IMR-90 (cell line): ENCODE measurements around the gene ABCB4. TPM values are rescaled to one million over a fixed set of nuclear protein-coding genes. Genes with fewer than 3 reads are reported as not detected.

Source experiments
- ATAC-seq: fragments of 200-7000 bp; cut with Tn5 transposase; 2 replicates; pipeline ENCODE4 v1.9.1; 2020; ENCODE audit warnings: low read depth, mild to moderate bottlenecking, moderate library complexity
- BruUV-seq: library from RNA; stranded (reverse); fragments of 400-500 nt; replicated peaks from 2 replicates; lab custom pipeline; 2021; lab: Mats Ljungman, UMichigan
- CTCF ChIA-PET: fragments of 300-600 bp; formaldehyde crosslinking; extraction: SDS; loops from one replicate; lab custom pipeline; 2021; ENCODE audit warnings: antibody characterized with exemption; lab: Yijun Ruan, JAX
- POLR2A ChIA-PET: fragments of 300-600 bp; sonication (Branson Sonifier 250); formaldehyde crosslinking; loops from one replicate; lab custom pipeline; 2022; ENCODE audit warnings: antibody characterized with exemption; ENCODE audit not compliant: unreplicated experiment; lab: Charles Lee
- DNase-seq: peaks from one replicate; pipeline ENCODE4 v3.0.0; 2013
- H2AFZ ChIP-seq: replicated peaks from 2 replicates; pipeline ENCODE3; 2013; ENCODE audit warnings: low read length, mild to moderate bottlenecking; ENCODE audit not compliant: poor library complexity
- H2AK5ac ChIP-seq: 2 replicates; pipeline ENCODE4 v1.6.1; 2013; ENCODE audit warnings: low read depth, low read length, inconsistent platforms
- H2AK9ac ChIP-seq: replicated peaks from 2 replicates; pipeline ENCODE3; 2013; ENCODE audit warnings: mild to moderate bottlenecking, low read depth, low read length, moderate library complexity; ENCODE audit not compliant: poor library complexity
- H2BK120ac ChIP-seq: 2 replicates; pipeline ENCODE4 v1.6.1; 2013; ENCODE audit warnings: low read depth, low read length, inconsistent platforms
- H2BK15ac ChIP-seq: 3 replicates; pipeline ENCODE4 v1.6.1; 2013; ENCODE audit warnings: low read depth, low read length, inconsistent platforms
- H2BK20ac ChIP-seq: 2 replicates; pipeline ENCODE4 v1.6.1; 2013; ENCODE audit warnings: low read depth, mild to moderate bottlenecking, inconsistent platforms, low read length, moderate library complexity
- H2BK5ac ChIP-seq: 2 replicates; pipeline ENCODE4 v1.6.1; 2013; ENCODE audit warnings: mild to moderate bottlenecking, low read depth, low read length, inconsistent platforms; ENCODE audit not compliant: poor library complexity, severe bottlenecking
- H3K14ac ChIP-seq: replicated peaks from 2 replicates; pipeline ENCODE4 v1.6.1; 2013; ENCODE audit warnings: low read depth, low read length, inconsistent platforms
- H3K18ac ChIP-seq: 2 replicates; pipeline ENCODE4 v1.6.1; 2013; ENCODE audit warnings: low read depth, low read length, control low read depth
- H3K23ac ChIP-seq: 2 replicates; pipeline ENCODE4 v1.6.1; 2013; ENCODE audit warnings: low read depth, low read length, inconsistent platforms
- H3K27ac ChIP-seq: 2 replicates; pipeline ENCODE4 v1.5.1; 2013; ENCODE audit warnings: mild to moderate bottlenecking, control low read depth, low read length; ENCODE audit not compliant: insufficient read depth
- H3K27me3 ChIP-seq: 2 replicates; pipeline ENCODE4 v1.6.1; 2013; ENCODE audit warnings: low read length; ENCODE audit not compliant: control insufficient read depth, insufficient read depth
- H3K36me3 ChIP-seq: 2 replicates; pipeline ENCODE4 v1.6.1; 2013; ENCODE audit warnings: low read length, mixed read lengths; ENCODE audit not compliant: control insufficient read depth, insufficient read depth
- H3K4ac ChIP-seq: 2 replicates; pipeline ENCODE4 v1.6.1; 2013; ENCODE audit warnings: low read depth, low read length, inconsistent platforms
- H3K4me1 ChIP-seq: 2 replicates; pipeline ENCODE4 v1.6.1; 2013; ENCODE audit warnings: low read length, mixed read lengths; ENCODE audit not compliant: control insufficient read depth, insufficient read depth
- H3K4me2 ChIP-seq: 2 replicates; pipeline ENCODE4 v1.6.1; 2013; ENCODE audit warnings: low read depth, mild to moderate bottlenecking, control low read depth, low read length, moderate library complexity
- H3K4me3 ChIP-seq: 2 replicates; pipeline ENCODE4 v1.5.1; 2013; ENCODE audit warnings: low read depth, mild to moderate bottlenecking, control low read depth, low read length, moderate library complexity; ENCODE audit not compliant: insufficient read depth
- H3K56ac ChIP-seq: 2 replicates; pipeline ENCODE4 v1.6.1; 2013; ENCODE audit warnings: low read length, inconsistent platforms; ENCODE audit not compliant: insufficient read depth; ENCODE audit errors: extremely low read depth
- H3K79me1 ChIP-seq, 2 experiments: 2 replicates each; pipeline ENCODE4 v1.6.1; 2013; ENCODE audit warnings: low read length in 2 of 2, inconsistent platforms in 1 of 2, low read depth in 1 of 2
- H3K9ac ChIP-seq: 2 replicates; pipeline ENCODE4 v1.6.1; 2013; ENCODE audit warnings: low read depth, low read length, control low read depth
- H3K9me1 ChIP-seq: 2 replicates; pipeline ENCODE4 v1.6.1; 2013; ENCODE audit warnings: low read length, inconsistent platforms; ENCODE audit not compliant: insufficient read depth
- H3K9me3 ChIP-seq: 2 replicates; pipeline ENCODE4 v1.6.1; 2013; ENCODE audit warnings: low read length; ENCODE audit not compliant: control insufficient read depth, insufficient read depth
- H4K20me1 ChIP-seq: 2 replicates; pipeline ENCODE4 v1.6.1; 2013; ENCODE audit warnings: low read length, inconsistent platforms; ENCODE audit not compliant: insufficient read depth
- H4K5ac ChIP-seq: 2 replicates; pipeline ENCODE4 v1.6.1; 2013; ENCODE audit warnings: mild to moderate bottlenecking, low read depth, low read length, control low read depth
- H4K8ac ChIP-seq, 2 experiments: 2 replicates each; pipeline ENCODE4 v1.6.1; 2013; ENCODE audit warnings: low read depth in 2 of 2, low read length in 2 of 2, control low read depth in 1 of 2, inconsistent platforms in 1 of 2
- H4K91ac ChIP-seq: 2 replicates; pipeline ENCODE4 v1.6.1; 2013; ENCODE audit warnings: low read depth, low read length, inconsistent platforms; ENCODE audit not compliant: insufficient read depth
- BHLHE40 ChIP-seq: fragments of 150-350 bp; IDR thresholded peaks from 2 replicates; pipeline ENCODE4 v1.6.1; 2016; ENCODE audit warnings: mild to moderate bottlenecking, low read depth, low read length
- CEBPB ChIP-seq: IDR thresholded peaks from 2 replicates; pipeline ENCODE4 v1.6.1; 2012; ENCODE audit warnings: low read depth, low read length, improper control_type of control experiment
- CHD1 ChIP-seq: IDR thresholded peaks from 2 replicates; pipeline ENCODE4 v1.6.1; 2012; ENCODE audit warnings: low read depth, low read length, improper control_type of control experiment
- FOS ChIP-seq: fragments of 150-350 bp; IDR thresholded peaks from 2 replicates; pipeline ENCODE4 v1.6.1; 2016; ENCODE audit warnings: low read depth, low read length
- MAFK ChIP-seq: IDR thresholded peaks from 2 replicates; pipeline ENCODE4 v1.6.1; 2012; ENCODE audit warnings: low read depth, low read length, improper control_type of control experiment
- MAZ ChIP-seq: IDR thresholded peaks from 2 replicates; pipeline ENCODE4 v1.6.1; 2012; ENCODE audit warnings: low read depth, mild to moderate bottlenecking, low read length, improper control_type of control experiment, moderate library complexity, borderline replicate concordance
- MXI1 ChIP-seq: IDR thresholded peaks from 2 replicates; pipeline ENCODE4 v1.6.1; 2012; ENCODE audit warnings: low read depth, mild to moderate bottlenecking, low read length, moderate library complexity, borderline replicate concordance
- NFE2L2 ChIP-seq: fragments of 150-350 bp; IDR thresholded peaks from 2 replicates; pipeline ENCODE4 v1.6.1; 2016; ENCODE audit warnings: low read depth, mild to moderate bottlenecking, low read length
- POLR2A ChIP-seq: IDR thresholded peaks from 2 replicates; pipeline ENCODE4 v1.6.1; 2012; ENCODE audit warnings: mild to moderate bottlenecking, low read depth, low read length
- RAD21 ChIP-seq: IDR thresholded peaks from 2 replicates; pipeline ENCODE4 v1.6.1; 2012; ENCODE audit warnings: low read length, improper control_type of control experiment
- RCOR1 ChIP-seq: IDR thresholded peaks from 2 replicates; pipeline ENCODE4 v1.6.1; 2012; ENCODE audit warnings: mild to moderate bottlenecking, low read length, improper control_type of control experiment; ENCODE audit not compliant: insufficient replicate concordance
- RFX5 ChIP-seq: IDR thresholded peaks from 2 replicates; pipeline ENCODE4 v1.8.0; 2012; ENCODE audit warnings: low read depth, mild to moderate bottlenecking, low read length, moderate library complexity
- SMC3 ChIP-seq: fragments of 150-350 bp; IDR thresholded peaks from 2 replicates; pipeline ENCODE4 v1.6.1; 2016; ENCODE audit warnings: low read depth, mild to moderate bottlenecking, antibody characterized with exemption, low read length, moderate library complexity
- WGBS, 2 experiments: methylation state at CpG; one replicate each; pipeline versions ENCODE4 v1.1.5 to v1.1.7; 2013; ENCODE audit warnings: missing lambda C conversion rate in 2 of 2; ENCODE audit not compliant: insufficient read length in 1 of 2; ENCODE audit errors: extremely low coverage in 2 of 2; 5-methylcytosine and 5-hydroxymethylcytosine counted together
- dilution Hi-C: fragments of 300-500 bp; cut with HindIII; formaldehyde crosslinking; loops from one replicate; pipeline ENCODE4 v1.14.3; 2018; ENCODE audit warnings: low sequenced_read_pairs; ENCODE audit not compliant: unreplicated experiment
- in situ Hi-C: fragments of 300-500 bp; cut with MboI; formaldehyde crosslinking; loops from 3 replicates; pipeline ENCODE4 v1.14.3; 2019; ENCODE audit warnings: low sequenced_read_pairs, inconsistent platforms, mixed read lengths
- intact Hi-C: fragments of 100-400 bp; cut with micrococcal nuclease; formaldehyde crosslinking; loops from 2 replicates; pipeline ENCODE4 v1.10.0; 2022
- polyA plus RNA-seq, 3 experiments: library from polyadenylated mRNA; depleted of rRNA; stranded (reverse); fragments of >200 nt; gene quantifications; 2 replicates each; pipeline ENCODE4 v1.2.3, GENCODE V29; 2012; ENCODE audit warnings: low replicate concordance in 1 of 3
- total RNA-seq: library from RNA; depleted of rRNA; stranded (reverse); fragments of >200 nt; gene quantifications from 2 replicates; pipeline ENCODE4 v1.2.3, GENCODE V29; 2012
- TF ChIP-seq, protein P1 (sequence below): conservative IDR thresholded peaks from 2 replicates; pipeline ENCODE4 v1.5.1; 2012; ENCODE audit warnings: mild to moderate bottlenecking, low read depth, low read length, improper control_type of control experiment
- TF ChIP-seq, protein P2 (sequence below): fragments of 150-350 bp; IDR thresholded peaks from 2 replicates; pipeline ENCODE4 v1.6.1; 2017; ENCODE audit warnings: mild to moderate bottlenecking, antibody characterized with exemption, low read length, low read depth
- TF ChIP-seq, protein P3 (sequence below): fragments of 150-350 bp; IDR thresholded peaks from 2 replicates; pipeline ENCODE4 v1.6.1; 2016; ENCODE audit warnings: low read depth, mild to moderate bottlenecking, low read length, moderate library complexity, borderline replicate concordance

The ABCB4 gene
- total and polyA plus RNA-seq, 2 of the 4 experiments (the other 2 are of a cell fraction), result not detected

- H4K20me1 ChIP-seq, result no peaks in the 10 kb centered on the region
- no peak overlapping the region for H3K27ac ChIP-seq
- no peak overlapping the region for H3K18ac ChIP-seq
- no peak overlapping the region for H3K14ac ChIP-seq
- no peak overlapping the region for H3K4me2 ChIP-seq
- ChIA-PET CTCF (no interaction called here), POLR2A (no interaction called here)
- H2BK15ac ChIP-seq, result no peak overlapping the region
- ATAC-seq, result no peak
- TF ChIP-seq MAZ, result no peak
- TF ChIP-seq SMC3, result no peak
- no peak for TF ChIP-seq POLR2A
- TF ChIP-seq RAD21, result no peak
- no peak for TF ChIP-seq CHD1
- TF ChIP-seq BHLHE40, result no peak
- TF ChIP-seq MAFK, result no peak
- TF ChIP-seq FOS, result no peak
- TF ChIP-seq RCOR1, result no peak
- TF ChIP-seq, protein P1, sequence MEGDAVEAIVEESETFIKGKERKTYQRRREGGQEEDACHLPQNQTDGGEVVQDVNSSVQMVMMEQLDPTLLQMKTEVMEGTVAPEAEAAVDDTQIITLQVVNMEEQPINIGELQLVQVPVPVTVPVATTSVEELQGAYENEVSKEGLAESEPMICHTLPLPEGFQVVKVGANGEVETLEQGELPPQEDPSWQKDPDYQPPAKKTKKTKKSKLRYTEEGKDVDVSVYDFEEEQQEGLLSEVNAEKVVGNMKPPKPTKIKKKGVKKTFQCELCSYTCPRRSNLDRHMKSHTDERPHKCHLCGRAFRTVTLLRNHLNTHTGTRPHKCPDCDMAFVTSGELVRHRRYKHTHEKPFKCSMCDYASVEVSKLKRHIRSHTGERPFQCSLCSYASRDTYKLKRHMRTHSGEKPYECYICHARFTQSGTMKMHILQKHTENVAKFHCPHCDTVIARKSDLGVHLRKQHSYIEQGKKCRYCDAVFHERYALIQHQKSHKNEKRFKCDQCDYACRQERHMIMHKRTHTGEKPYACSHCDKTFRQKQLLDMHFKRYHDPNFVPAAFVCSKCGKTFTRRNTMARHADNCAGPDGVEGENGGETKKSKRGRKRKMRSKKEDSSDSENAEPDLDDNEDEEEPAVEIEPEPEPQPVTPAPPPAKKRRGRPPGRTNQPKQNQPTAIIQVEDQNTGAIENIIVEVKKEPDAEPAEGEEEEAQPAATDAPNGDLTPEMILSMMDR, result no peak
- TF ChIP-seq MXI1, result no peak
- TF ChIP-seq CEBPB, result no peak
- TF ChIP-seq, protein P2, sequence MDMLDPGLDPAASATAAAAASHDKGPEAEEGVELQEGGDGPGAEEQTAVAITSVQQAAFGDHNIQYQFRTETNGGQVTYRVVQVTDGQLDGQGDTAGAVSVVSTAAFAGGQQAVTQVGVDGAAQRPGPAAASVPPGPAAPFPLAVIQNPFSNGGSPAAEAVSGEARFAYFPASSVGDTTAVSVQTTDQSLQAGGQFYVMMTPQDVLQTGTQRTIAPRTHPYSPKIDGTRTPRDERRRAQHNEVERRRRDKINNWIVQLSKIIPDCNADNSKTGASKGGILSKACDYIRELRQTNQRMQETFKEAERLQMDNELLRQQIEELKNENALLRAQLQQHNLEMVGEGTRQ, result no peak
- no peak for TF ChIP-seq NFE2L2
- TF ChIP-seq RFX5, result no peak
- TF ChIP-seq, protein P3, sequence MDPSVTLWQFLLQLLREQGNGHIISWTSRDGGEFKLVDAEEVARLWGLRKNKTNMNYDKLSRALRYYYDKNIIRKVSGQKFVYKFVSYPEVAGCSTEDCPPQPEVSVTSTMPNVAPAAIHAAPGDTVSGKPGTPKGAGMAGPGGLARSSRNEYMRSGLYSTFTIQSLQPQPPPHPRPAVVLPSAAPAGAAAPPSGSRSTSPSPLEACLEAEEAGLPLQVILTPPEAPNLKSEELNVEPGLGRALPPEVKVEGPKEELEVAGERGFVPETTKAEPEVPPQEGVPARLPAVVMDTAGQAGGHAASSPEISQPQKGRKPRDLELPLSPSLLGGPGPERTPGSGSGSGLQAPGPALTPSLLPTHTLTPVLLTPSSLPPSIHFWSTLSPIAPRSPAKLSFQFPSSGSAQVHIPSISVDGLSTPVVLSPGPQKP, result no peak
- no peak overlapping the region for H2AK5ac ChIP-seq
- no peak overlapping the region for H2AK9ac ChIP-seq
- in situ Hi-C loops (no loop called here), dilution Hi-C loops (no loop called here), intact Hi-C loops (no loop called here)
- WGBS, 2 experiments, result no CpG with 5 or more reads among the region's 3 CpGs
- H3K9me1 ChIP-seq, result no peaks in the 10 kb centered on the region
- no peak overlapping the region for H2BK20ac ChIP-seq
- H3K27me3 ChIP-seq, result no peaks in the 10 kb centered on the region
- H3K23ac ChIP-seq, result no peak overlapping the region
- no peak overlapping the region for H2AFZ ChIP-seq
- no peaks in the 10 kb centered on the region for H3K79me1 ChIP-seq
- H2BK120ac ChIP-seq, result no peak overlapping the region
- no peaks in the 10 kb centered on the region for H3K4me1 ChIP-seq
- H3K56ac ChIP-seq, result no peak overlapping the region
- H3K9me3 ChIP-seq, result no peaks in the 10 kb centered on the region
- no peak overlapping the region for H3K4ac ChIP-seq
- no peak overlapping the region for H4K91ac ChIP-seq
- no TSS peak for BruUV-seq
- H4K5ac ChIP-seq, result no peak overlapping the region
- no peak overlapping the region for H3K9ac ChIP-seq
- DNase-seq, result no peak
- H3K4me3 ChIP-seq, result no peak overlapping the region
- H2BK5ac ChIP-seq, result no peak overlapping the region
- H3K36me3 ChIP-seq, result no peaks in the 10 kb centered on the region
- no peak overlapping the region for H4K8ac ChIP-seq
These were observed 17.3 kb downstream of the ABCB4 start for GRCh38 chr7:87458148-87458547.
